GM12878 (cell line): Measurements from ENCODE around the gene KRTAP22-2. TPM values are rescaled to one million over a fixed set of nuclear protein-coding genes. Genes with fewer than 3 reads are reported as not detected.

Source experiments
- BRCA1 ChIP-seq: IDR thresholded peaks from 2 replicates; pipeline ENCODE4 v1.6.1; 2011; ENCODE audit warnings: low read depth, low read length, improper control_type of control experiment
- CUX1 ChIP-seq: IDR thresholded peaks from 2 replicates; pipeline ENCODE4 v1.6.1; 2012; ENCODE audit warnings: improper control_type of control experiment, low read depth, low read length; ENCODE audit not compliant: insufficient replicate concordance
- E2F4 ChIP-seq: IDR thresholded peaks from 2 replicates; pipeline ENCODE4 v1.6.1; 2012; ENCODE audit warnings: low read depth, low read length, improper control_type of control experiment
- E4F1 ChIP-seq: fragments of 450-650 bp; IDR thresholded peaks from 2 replicates; pipeline ENCODE4 v1.6.1; 2018; ENCODE audit warnings: borderline replicate concordance, mild to moderate bottlenecking; ENCODE audit not compliant: partially characterized antibody
- JUND ChIP-seq: IDR thresholded peaks from 2 replicates; pipeline ENCODE4 v1.6.1; 2012; ENCODE audit warnings: low read depth, mild to moderate bottlenecking, low read length, improper control_type of control experiment, moderate library complexity
- MAX ChIP-seq: IDR thresholded peaks from 2 replicates; pipeline ENCODE4 v1.6.1; 2012; ENCODE audit warnings: low read depth, low read length, improper control_type of control experiment
- PBX3 ChIP-seq: IDR thresholded peaks from 2 replicates; pipeline ENCODE4 v1.6.1; 2011; ENCODE audit warnings: mild to moderate bottlenecking, low read depth, low read length, moderate library complexity; ENCODE audit not compliant: insufficient replicate concordance
- ZNF24 ChIP-seq: fragments of 450-650 bp; IDR thresholded peaks from 2 replicates; pipeline ENCODE4 v1.6.1; 2017; ENCODE audit warnings: antibody characterized with exemption, mild to moderate bottlenecking
- ZNF592 ChIP-seq: fragments of 450-650 bp; IDR thresholded peaks from 2 replicates; pipeline ENCODE4 v1.6.1; 2017; ENCODE audit warnings: mild to moderate bottlenecking, moderate library complexity
- polyA plus RNA-seq, 11 experiments: library from polyadenylated mRNA; depleted of rRNA in 4 of 11; unstranded in 6 of 11; stranded (reverse) in 5 of 11; fragments of >200 nt; fragmentation: Nextera tagmentation in 4 of 11; fragmentation: Illumina TruSeq in 1 of 11; extraction: Ambion mirVana in 4 of 11; extraction: Trizol in 1 of 11; gene quantifications; 1 replicate in 1 of 11; 2 replicates in 10 of 11; pipeline versions ENCODE4 v1.2.1 to v1.2.3, GENCODE V29; 2011 to 2016; ENCODE audit warnings: inconsistent platforms in 2 of 11, missing spikeins in 2 of 11, low read depth in 1 of 11
- total RNA-seq, 4 experiments: library from RNA; depleted of rRNA in 3 of 4; stranded (reverse); fragments of >200 nt in 3 of 4; fragmentation: Illumina TruSeq in 1 of 4; extraction: Trizol in 1 of 4; gene quantifications; 2 replicates each; pipeline versions ENCODE4 v1.2.1 to v1.2.3, GENCODE V29; 2013 to 2021

The KRTAP22-2 gene
- total and polyA plus RNA-seq, 10 of the 15 experiments (the other 5 are each of a cell fraction or from before 2014, with no cell fraction given) = not detected

- TF ChIP-seq ZNF592 = no peak
- no peak for TF ChIP-seq CUX1
- TF ChIP-seq E4F1 = no peak
- TF ChIP-seq PBX3 = no peak
- no peak for TF ChIP-seq E2F4
- TF ChIP-seq ZNF24 = no peak
- no peak for TF ChIP-seq BRCA1
- TF ChIP-seq JUND = no peak
- TF ChIP-seq MAX = no peak
Measured at GRCh38 chr21:30552782-30553181, 37.4 kb downstream of the KRTAP22-2 start (continued).
